DOHH2 (cell line): Measurements from ENCODE around the gene TXNDC17.

Source experiments
- H3F3A ChIP-seq: fragments of 200-600 bp; sonication (generic), shearing (Covaris generic); 2 replicates; pipeline ENCODE4 v1.6.0; 2016; ENCODE audit warnings: antibody characterized with exemption, mild to moderate bottlenecking; ENCODE audit not compliant: control insufficient read depth, insufficient read depth
- H3K27ac ChIP-seq: fragments of 200-600 bp; sonication (generic); 2 replicates; pipeline ENCODE4 v1.5.1; 2014; ENCODE audit warnings: low read depth, mild to moderate bottlenecking, low read length, moderate library complexity
- H3K27me3 ChIP-seq: fragments of 200-600 bp; sonication (generic); 2 replicates; pipeline ENCODE4 v1.6.1; 2014; ENCODE audit warnings: mild to moderate bottlenecking, low read length, mixed read lengths; ENCODE audit not compliant: control insufficient read depth
- H3K36me3 ChIP-seq: fragments of 200-600 bp; sonication (generic); 2 replicates; pipeline ENCODE4 v1.6.1; 2014; ENCODE audit warnings: mild to moderate bottlenecking, low read length, moderate library complexity, mixed read lengths; ENCODE audit not compliant: control insufficient read depth
- H3K4me1 ChIP-seq: fragments of 200-600 bp; sonication (generic); 2 replicates; pipeline ENCODE4 v1.6.1; 2014; ENCODE audit warnings: mild to moderate bottlenecking, low read length, mixed read lengths; ENCODE audit not compliant: control insufficient read depth
- H3K4me2 ChIP-seq: fragments of 200-600 bp; sonication (generic); 2 replicates; pipeline ENCODE4 v1.6.0; 2014; ENCODE audit warnings: mild to moderate bottlenecking, low read length, moderate library complexity
- H3K4me3 ChIP-seq: fragments of 200-600 bp; sonication (generic); 2 replicates; pipeline ENCODE4 v1.5.1; 2014; ENCODE audit warnings: mild to moderate bottlenecking, low read length, mixed read lengths
- H3K79me2 ChIP-seq: fragments of 200-600 bp; sonication (generic); 2 replicates; pipeline ENCODE4 v1.6.1; 2014; ENCODE audit warnings: mild to moderate bottlenecking, low read length, mixed read lengths; ENCODE audit not compliant: control insufficient read depth
- H3K9me2 ChIP-seq: fragments of 200-600 bp; sonication (generic); replicated peaks from 2 replicates; pipeline ENCODE4 v1.6.1; 2014; ENCODE audit warnings: mild to moderate bottlenecking, low read length, mixed read lengths; ENCODE audit not compliant: control insufficient read depth
- H3K9me3 ChIP-seq: fragments of 200-600 bp; sonication (generic); 2 replicates; pipeline ENCODE4 v1.6.1; 2014; ENCODE audit warnings: antibody characterized with exemption, low read length, mixed read lengths; ENCODE audit not compliant: control insufficient read depth, insufficient read depth
- H4K20me1 ChIP-seq: fragments of 200-600 bp; sonication (generic); 2 replicates; pipeline ENCODE4 v1.6.0; 2014; ENCODE audit warnings: low read depth, mild to moderate bottlenecking, antibody characterized with exemption, low read length, moderate library complexity; ENCODE audit not compliant: control insufficient read depth, insufficient read depth
- EZH2phosphoT487 ChIP-seq: fragments of 200-600 bp; sonication (generic); IDR thresholded peaks from 2 replicates; pipeline ENCODE4 v1.6.1; 2017; ENCODE audit warnings: borderline replicate concordance, mild to moderate bottlenecking, antibody characterized with exemption, low read length, moderate library complexity, mixed read lengths
- TF ChIP-seq, protein P1 (sequence below): fragments of 200-600 bp; sonication (generic); IDR thresholded peaks from one replicate; pipeline ENCODE4 v1.5.1; 2014; ENCODE audit warnings: antibody characterized with exemption, mild to moderate bottlenecking, low read depth, low read length; ENCODE audit not compliant: poor library complexity, severe bottlenecking

TXNDC17 gene

DNA sequence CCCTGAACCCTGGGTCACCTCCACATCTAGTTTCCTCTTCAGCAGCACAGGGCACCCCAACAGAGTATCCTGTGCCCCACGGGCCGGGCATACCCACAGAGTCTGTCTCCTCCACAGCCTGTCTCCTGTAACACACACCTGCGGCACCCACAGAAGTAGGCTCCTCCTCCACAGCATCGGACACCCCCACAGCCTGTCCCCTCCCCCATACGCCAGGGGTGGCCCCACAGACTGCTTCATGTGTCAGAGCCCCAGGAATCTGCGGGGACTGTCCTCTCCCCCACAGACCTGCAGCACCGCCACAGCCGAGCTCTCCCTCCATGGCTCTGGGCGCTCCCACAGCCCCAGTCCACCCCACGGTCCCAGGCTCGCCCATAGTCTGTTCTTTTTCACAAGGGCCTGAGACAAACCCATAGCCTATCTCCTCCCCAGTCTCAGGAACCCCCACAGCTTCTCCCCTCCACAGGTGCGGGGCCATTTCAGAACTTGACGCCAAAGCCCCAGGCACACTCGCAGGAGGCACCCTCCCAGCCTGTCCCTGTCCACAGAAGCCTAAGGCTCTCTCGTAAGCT, 1.8 kb upstream of the TXNDC17 start:
- Histone ChIP-seq H3K4me2 (peak overlapping the region; percentile 91), H3K4me1 (peaks cover 30% of the 10 kb centered on the region), H4K20me1 (peaks cover 10% of the 10 kb centered on the region; the same call in 1 of the 2 replicates), H3K4me3 (peak overlapping the region; percentile 98), H3K79me2 (peaks cover 62% of the 10 kb centered on the region), H3K27me3 (no peaks in the 10 kb centered on the region), H3K27ac (no peak overlapping the region), H3K9me2 (no peaks in the 10 kb centered on the region), H3K36me3 (peaks cover 41% of the 10 kb centered on the region), H3K9me3 (no peaks in the 10 kb centered on the region), H3F3A (peaks cover 12% of the 10 kb centered on the region; the same call in 1 of the 2 replicates)
- TF ChIP-seq, protein P1, sequence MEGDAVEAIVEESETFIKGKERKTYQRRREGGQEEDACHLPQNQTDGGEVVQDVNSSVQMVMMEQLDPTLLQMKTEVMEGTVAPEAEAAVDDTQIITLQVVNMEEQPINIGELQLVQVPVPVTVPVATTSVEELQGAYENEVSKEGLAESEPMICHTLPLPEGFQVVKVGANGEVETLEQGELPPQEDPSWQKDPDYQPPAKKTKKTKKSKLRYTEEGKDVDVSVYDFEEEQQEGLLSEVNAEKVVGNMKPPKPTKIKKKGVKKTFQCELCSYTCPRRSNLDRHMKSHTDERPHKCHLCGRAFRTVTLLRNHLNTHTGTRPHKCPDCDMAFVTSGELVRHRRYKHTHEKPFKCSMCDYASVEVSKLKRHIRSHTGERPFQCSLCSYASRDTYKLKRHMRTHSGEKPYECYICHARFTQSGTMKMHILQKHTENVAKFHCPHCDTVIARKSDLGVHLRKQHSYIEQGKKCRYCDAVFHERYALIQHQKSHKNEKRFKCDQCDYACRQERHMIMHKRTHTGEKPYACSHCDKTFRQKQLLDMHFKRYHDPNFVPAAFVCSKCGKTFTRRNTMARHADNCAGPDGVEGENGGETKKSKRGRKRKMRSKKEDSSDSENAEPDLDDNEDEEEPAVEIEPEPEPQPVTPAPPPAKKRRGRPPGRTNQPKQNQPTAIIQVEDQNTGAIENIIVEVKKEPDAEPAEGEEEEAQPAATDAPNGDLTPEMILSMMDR: no peak
- no peak for TF ChIP-seq EZH2phosphoT487

DNA sequence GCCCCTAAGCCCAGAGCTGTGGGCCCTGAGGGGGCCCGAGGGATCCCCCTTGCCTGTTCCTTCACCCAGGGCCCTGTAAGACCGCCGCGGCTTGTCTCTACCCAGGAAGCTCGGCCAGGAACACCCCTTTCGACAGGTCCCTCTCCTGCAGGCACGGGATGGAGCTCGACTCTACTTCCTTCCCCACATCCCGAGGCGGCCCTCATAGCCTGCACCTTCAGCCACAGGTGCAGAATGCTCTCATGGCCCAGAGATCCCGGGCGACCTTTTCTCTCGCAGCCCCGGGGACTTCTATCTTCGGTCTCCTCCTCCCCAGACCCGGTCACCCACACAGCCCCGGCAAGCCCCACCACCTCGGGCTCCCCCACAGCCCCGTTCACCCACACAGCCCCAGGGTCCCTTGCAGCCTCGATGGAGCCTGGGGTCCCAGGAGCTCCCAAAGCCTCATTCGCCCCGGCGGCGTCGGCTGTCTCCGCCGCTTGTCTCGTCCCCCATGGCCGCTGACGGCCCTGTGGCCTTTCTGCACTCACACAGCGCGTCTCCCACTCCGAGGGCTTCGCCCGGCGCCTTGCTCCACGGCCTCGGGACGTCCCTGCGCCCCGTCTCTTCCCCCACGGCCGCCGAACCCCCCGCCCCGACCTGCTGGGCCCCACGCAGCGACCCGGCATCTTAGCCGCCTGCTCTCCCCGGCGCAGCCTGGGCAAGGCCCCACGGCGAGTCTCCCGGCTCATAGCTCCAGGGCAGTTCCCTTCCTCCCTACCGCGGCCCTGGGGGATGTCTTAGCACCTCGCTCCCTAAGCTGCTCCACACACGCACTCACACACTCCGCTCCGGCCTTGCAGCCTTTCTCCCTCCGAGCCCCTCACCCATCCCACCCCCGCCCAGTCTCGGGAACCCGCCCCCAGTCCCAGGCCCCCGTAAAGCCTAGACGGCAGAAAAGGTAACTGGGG, 999 bp upstream of the TXNDC17 start:
- H3K9me2 ChIP-seq: no peaks in the 10 kb centered on the region
- peaks cover 10% of the 10 kb centered on the region; the same call in 1 of the 2 replicates for H4K20me1 ChIP-seq
- H3K27me3 ChIP-seq: no peaks in the 10 kb centered on the region
- no peaks in the 10 kb centered on the region for H3K9me3 ChIP-seq
- peaks cover 12% of the 10 kb centered on the region; the same call in 1 of the 2 replicates for H3F3A ChIP-seq
- no peak for TF ChIP-seq EZH2phosphoT487
- TF ChIP-seq, protein P1: no peak
- H3K27ac ChIP-seq: peak overlapping the region; percentile 77
- peaks cover 69% of the 10 kb centered on the region for H3K79me2 ChIP-seq
- H3K4me1 ChIP-seq: peaks cover 30% of the 10 kb centered on the region
- H3K36me3 ChIP-seq: peaks cover 41% of the 10 kb centered on the region
- H3K4me2 ChIP-seq: peak overlapping the region; percentile 91
- peak overlapping the region; percentile 98 for H3K4me3 ChIP-seq

DNA sequence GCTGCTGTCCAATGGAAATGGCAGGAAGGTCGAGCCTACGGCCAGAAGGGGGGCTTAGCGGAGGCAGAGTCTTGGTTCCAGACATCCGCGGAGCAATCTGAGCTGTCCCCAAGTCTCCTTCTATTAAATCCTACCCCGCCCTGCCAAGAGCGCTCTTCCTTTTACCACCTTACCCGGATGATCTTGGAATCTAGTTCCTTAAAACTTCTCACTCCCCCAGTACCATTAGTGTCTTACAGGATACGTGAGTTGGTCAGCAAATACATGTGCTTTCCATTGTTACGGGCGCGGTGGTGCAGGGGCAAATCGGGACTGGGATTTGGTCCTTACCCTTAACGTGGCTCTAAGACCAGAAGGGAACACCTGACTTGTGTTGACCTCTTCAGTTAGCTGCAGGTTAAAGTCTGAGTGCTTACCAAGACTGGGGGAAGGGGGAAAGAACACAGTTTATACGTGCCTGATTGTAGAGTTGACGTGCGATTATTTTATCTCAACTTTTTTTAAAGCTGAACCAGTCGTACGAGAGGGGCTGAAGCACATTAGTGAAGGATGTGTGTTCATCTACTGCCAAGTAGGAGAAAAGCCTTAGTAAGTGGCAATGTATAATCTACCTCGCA, 495 bp downstream of the TXNDC17 start:
- Histone ChIP-seq H3K79me2 (peaks cover 83% of the 10 kb centered on the region), H3K27me3 (no peaks in the 10 kb centered on the region), H3K4me1 (peaks cover 30% of the 10 kb centered on the region), H4K20me1 (peaks cover 10% of the 10 kb centered on the region; the same call in 1 of the 2 replicates), H3K27ac (peak overlapping the region; percentile 77), H3K9me3 (no peaks in the 10 kb centered on the region), H3K36me3 (peaks cover 54% of the 10 kb centered on the region), H3F3A (peaks cover 12% of the 10 kb centered on the region; the same call in 1 of the 2 replicates), H3K4me2 (peak overlapping the region; percentile 91), H3K4me3 (peak overlapping the region; percentile 98), H3K9me2 (no peaks in the 10 kb centered on the region)
- TF ChIP-seq, protein P1: no peak
- no peak for TF ChIP-seq EZH2phosphoT487
